SK-N-MC (cell line): ENCODE results near the gene PSMA8.

Experiments
- EZH2 ChIP-seq: fragments of 200-600 bp; sonication (generic); IDR thresholded peaks from one replicate; pipeline ENCODE4 v1.6.1; 2017; ENCODE audit warnings: antibody characterized with exemption
- POLR2AphosphoS5 ChIP-seq: IDR thresholded peaks from 2 replicates; pipeline ENCODE4 v1.6.1; 2012; ENCODE audit warnings: mild to moderate bottlenecking, low read depth, low read length, borderline replicate concordance

DNA sequence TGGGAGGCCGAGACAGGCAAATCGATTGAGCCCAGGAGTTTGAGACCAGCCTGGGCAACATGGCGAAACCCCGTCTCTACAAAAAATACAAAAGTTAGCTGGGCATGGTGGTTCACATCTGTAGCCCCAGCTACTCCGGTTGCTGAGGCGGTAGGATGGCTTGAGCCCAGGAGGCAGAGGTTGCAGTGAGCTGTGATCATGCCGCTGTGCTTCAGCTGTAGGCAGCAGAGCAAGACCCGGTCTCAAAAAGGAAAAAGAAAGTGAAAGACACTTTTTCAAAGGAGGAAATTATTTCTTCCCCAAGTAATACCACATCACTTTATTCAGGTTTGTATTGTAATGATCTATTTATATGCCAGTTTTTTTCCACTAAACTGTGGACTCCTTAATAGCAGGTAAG is 56.8 kb downstream of the PSMA8 start:
- TF ChIP-seq POLR2AphosphoS5 (no peak), EZH2 (no peak)
